ENCODE results near the gene EDAR.

DNA sequence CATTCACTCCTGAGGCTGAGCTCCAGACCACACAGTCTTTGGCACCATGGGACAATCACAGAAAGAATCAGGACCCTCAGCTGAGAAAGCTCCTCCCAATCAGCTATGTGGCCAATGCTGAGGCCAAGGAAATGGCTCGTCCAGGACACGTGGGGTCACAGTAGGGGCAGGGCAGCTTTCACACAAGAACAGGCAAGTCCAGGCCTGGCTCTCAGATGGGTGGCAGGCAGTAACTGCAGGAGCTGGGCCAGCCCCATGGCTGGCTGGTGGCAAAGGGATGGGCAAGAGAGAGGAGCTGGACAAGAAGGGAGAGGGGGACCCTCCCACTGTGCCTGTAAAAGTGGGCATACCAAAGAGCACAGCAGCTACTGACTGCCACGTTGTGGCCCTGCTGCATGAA lies 12.2 kb upstream of the EDAR start:
- TF ChIP-seq CTCF (IDR thresholded peaks at IDR 0.05) (no peak), POLR2AphosphoS5 (IDR thresholded peaks at IDR 0.05) (no peak)

Data from esophagus muscularis mucosa (tissue), 3 donors.